ENCODE measurements around the gene MYBBP1A. TPM values are rescaled to one million over a fixed set of nuclear protein-coding genes. Genes with fewer than 3 reads are reported as not detected.

MYBBP1A gene
- total RNA-seq, 1 donor from 2014 or later, result 92.0 TPM

GRCh38 chr17:4540687-4541327 is 14.4 kb downstream of the MYBBP1A start:
- DNase-seq (ENCODE audit: low read depth), result no peak
- H3K36me3 ChIP-seq (ENCODE audit: control insufficient read depth, insufficient read depth, low read length), result peaks cover 5% of the 10 kb centered on the region
- no peak overlapping the region for H3K4me3 ChIP-seq (ENCODE audit: low read depth, low read length)
- H3K27me3 ChIP-seq (ENCODE audit: control insufficient read depth, insufficient read depth, low read length), result no peaks in the 10 kb centered on the region
- TF ChIP-seq CTCF (IDR thresholded peaks at IDR 0.05; ENCODE audit: insufficient read depth, low read length, poor library complexity, severe bottlenecking), result no peak

- TF ChIP-seq CTCF (IDR thresholded peaks at IDR 0.05; ENCODE audit: insufficient read depth, low read length, poor library complexity, severe bottlenecking), result peak; percentile 61
- peaks cover 5% of the 10 kb centered on the region for H3K36me3 ChIP-seq (ENCODE audit: control insufficient read depth, insufficient read depth, low read length)
- H3K27me3 ChIP-seq (ENCODE audit: control insufficient read depth, insufficient read depth, low read length), result no peaks in the 10 kb centered on the region
- no peak overlapping the region for H3K4me3 ChIP-seq (ENCODE audit: low read depth, low read length)
- no peak for DNase-seq (ENCODE audit: low read depth)
Measured at GRCh38 chr17:4540224-4540651, 14.9 kb downstream of the MYBBP1A start.

GRCh38 chr17:4539576-4540223 is 15.5 kb downstream of the MYBBP1A start:
- TF ChIP-seq CTCF (IDR thresholded peaks at IDR 0.05; ENCODE audit: insufficient read depth, low read length, poor library complexity, severe bottlenecking), result no peak
- Histone ChIP-seq H3K27me3 (ENCODE audit: control insufficient read depth, insufficient read depth, low read length) (no peaks in the 10 kb centered on the region), H3K4me3 (ENCODE audit: low read depth, low read length) (no peak overlapping the region), H3K36me3 (ENCODE audit: control insufficient read depth, insufficient read depth, low read length) (peaks cover 5% of the 10 kb centered on the region)
- no peak for DNase-seq (ENCODE audit: low read depth)

- no peak overlapping the region for H3K4me3 ChIP-seq (ENCODE audit: low read depth, low read length)
- DNase-seq (ENCODE audit: low read depth), result no peak
- H3K27me3 ChIP-seq (ENCODE audit: control insufficient read depth, insufficient read depth, low read length), result no peaks in the 10 kb centered on the region
- H3K36me3 ChIP-seq (ENCODE audit: control insufficient read depth, insufficient read depth, low read length), result peaks cover 5% of the 10 kb centered on the region
- TF ChIP-seq CTCF (IDR thresholded peaks at IDR 0.05; ENCODE audit: insufficient read depth, low read length, poor library complexity, severe bottlenecking), result no peak
Measured at GRCh38 chr17:4539025-4539424, 16.2 kb downstream of the MYBBP1A start.

- Histone ChIP-seq H3K36me3 (ENCODE audit: control insufficient read depth, insufficient read depth, low read length) (peaks cover 5% of the 10 kb centered on the region), H3K27me3 (ENCODE audit: control insufficient read depth, insufficient read depth, low read length) (no peaks in the 10 kb centered on the region), H3K4me3 (ENCODE audit: low read depth, low read length) (no peak overlapping the region)
- DNase-seq (ENCODE audit: low read depth), result no peak
- no peak for TF ChIP-seq CTCF (IDR thresholded peaks at IDR 0.05; ENCODE audit: insufficient read depth, low read length, poor library complexity, severe bottlenecking)
Measured at GRCh38 chr17:4538236-4539002, 16.8 kb downstream of the MYBBP1A start.
